Measurements from ENCODE around the gene ABLIM1.

The ABLIM1 gene

DNA sequence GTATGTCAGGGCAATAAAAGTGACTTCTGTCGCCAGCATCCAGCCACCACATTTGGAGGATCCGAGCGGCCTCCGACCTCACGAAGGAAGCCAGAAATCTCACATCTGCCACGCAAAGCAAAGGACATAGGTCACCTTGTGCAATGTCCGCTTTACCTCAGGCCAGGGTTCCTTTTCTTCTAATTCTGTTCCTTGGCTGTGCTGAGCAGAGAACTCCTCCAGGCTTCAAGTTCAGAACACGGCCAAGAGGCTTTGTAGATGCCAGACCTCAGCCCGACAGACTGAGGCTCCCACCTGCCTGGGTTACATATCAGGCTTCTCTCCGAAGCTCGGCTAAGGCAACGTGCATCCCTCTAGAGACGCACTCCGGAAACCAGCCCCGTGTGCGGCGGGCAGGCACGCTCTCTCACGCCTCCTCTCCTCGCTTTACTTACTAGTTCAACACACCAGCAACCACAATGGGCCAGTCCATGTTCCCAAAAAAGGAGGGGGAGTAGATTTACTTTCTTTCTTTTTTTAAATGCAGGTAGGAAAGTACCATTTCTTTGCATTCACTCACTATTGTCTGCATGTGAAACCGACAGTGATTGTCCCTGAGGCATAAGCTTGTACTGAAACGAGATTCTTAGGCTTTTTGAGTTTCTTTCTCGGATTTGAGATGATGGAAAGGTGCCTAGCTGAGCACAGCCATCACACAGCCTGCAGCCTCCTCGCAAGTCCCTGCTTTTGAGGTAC lies 131.4 kb downstream of the ABLIM1 start (continued):
- TF ChIP-seq, protein P1, sequence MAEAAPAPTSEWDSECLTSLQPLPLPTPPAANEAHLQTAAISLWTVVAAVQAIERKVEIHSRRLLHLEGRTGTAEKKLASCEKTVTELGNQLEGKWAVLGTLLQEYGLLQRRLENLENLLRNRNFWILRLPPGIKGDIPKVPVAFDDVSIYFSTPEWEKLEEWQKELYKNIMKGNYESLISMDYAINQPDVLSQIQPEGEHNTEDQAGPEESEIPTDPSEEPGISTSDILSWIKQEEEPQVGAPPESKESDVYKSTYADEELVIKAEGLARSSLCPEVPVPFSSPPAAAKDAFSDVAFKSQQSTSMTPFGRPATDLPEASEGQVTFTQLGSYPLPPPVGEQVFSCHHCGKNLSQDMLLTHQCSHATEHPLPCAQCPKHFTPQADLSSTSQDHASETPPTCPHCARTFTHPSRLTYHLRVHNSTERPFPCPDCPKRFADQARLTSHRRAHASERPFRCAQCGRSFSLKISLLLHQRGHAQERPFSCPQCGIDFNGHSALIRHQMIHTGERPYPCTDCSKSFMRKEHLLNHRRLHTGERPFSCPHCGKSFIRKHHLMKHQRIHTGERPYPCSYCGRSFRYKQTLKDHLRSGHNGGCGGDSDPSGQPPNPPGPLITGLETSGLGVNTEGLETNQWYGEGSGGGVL (tag by site-specific recombination; IDR thresholded peaks at IDR 0.05): no peak
- TF ChIP-seq, protein P2, sequence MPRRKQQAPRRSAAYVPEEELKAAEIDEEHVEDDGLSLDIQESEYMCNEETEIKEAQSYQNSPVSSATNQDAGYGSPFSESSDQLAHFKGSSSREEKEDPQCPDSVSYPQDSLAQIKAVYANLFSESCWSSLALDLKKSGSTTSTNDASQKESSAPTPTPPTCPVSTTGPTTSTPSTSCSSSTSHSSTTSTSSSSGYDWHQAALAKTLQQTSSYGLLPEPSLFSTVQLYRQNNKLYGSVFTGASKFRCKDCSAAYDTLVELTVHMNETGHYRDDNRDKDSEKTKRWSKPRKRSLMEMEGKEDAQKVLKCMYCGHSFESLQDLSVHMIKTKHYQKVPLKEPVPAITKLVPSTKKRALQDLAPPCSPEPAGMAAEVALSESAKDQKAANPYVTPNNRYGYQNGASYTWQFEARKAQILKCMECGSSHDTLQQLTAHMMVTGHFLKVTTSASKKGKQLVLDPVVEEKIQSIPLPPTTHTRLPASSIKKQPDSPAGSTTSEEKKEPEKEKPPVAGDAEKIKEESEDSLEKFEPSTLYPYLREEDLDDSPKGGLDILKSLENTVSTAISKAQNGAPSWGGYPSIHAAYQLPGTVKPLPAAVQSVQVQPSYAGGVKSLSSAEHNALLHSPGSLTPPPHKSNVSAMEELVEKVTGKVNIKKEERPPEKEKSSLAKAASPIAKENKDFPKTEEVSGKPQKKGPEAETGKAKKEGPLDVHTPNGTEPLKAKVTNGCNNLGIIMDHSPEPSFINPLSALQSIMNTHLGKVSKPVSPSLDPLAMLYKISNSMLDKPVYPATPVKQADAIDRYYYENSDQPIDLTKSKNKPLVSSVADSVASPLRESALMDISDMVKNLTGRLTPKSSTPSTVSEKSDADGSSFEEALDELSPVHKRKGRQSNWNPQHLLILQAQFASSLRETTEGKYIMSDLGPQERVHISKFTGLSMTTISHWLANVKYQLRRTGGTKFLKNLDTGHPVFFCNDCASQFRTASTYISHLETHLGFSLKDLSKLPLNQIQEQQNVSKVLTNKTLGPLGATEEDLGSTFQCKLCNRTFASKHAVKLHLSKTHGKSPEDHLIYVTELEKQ (tag by site-specific recombination; IDR thresholded peaks at IDR 0.05; ENCODE audit: borderline replicate concordance): no peak
- no peak for TF ChIP-seq ZNF701 (tag by site-specific recombination; IDR thresholded peaks at IDR 0.05)
- TF ChIP-seq ZNF792 (tag by site-specific recombination; IDR thresholded peaks at IDR 0.05): no peak
- peak; percentile 36 for TF ChIP-seq MZF1 (tag by site-specific recombination; IDR thresholded peaks at IDR 0.05; ENCODE audit: borderline replicate concordance)
- TF ChIP-seq SCRT1 (tag by site-specific recombination; IDR thresholded peaks at IDR 0.05; ENCODE audit: borderline replicate concordance): no peak
- TF ChIP-seq ZNF660 (tag by site-specific recombination; IDR thresholded peaks at IDR 0.05): peak; percentile 78
- TF ChIP-seq TCF7L2 (IDR thresholded peaks at IDR 0.05; ENCODE audit: borderline replicate concordance, low read depth, low read length): no peak
- no peak for TF ChIP-seq GLIS2 (tag by site-specific recombination; IDR thresholded peaks at IDR 0.05)
- TF ChIP-seq GLI2 (tag by site-specific recombination; IDR thresholded peaks at IDR 0.05; ENCODE audit: borderline replicate concordance, low read depth): no peak
- TF ChIP-seq EGR2 (tag by site-specific recombination; IDR thresholded peaks at IDR 0.05; ENCODE audit: low read depth): no peak
- peak; percentile 94 for TF ChIP-seq TRIM28 (IDR thresholded peaks at IDR 0.05; ENCODE audit: borderline replicate concordance, low read length)
- TF ChIP-seq SP7 (tag by site-specific recombination; IDR thresholded peaks at IDR 0.05): peak; percentile 26
- TF ChIP-seq ZNF624 (tag by site-specific recombination; IDR thresholded peaks at IDR 0.05): no peak
- TF ChIP-seq, protein P3, sequence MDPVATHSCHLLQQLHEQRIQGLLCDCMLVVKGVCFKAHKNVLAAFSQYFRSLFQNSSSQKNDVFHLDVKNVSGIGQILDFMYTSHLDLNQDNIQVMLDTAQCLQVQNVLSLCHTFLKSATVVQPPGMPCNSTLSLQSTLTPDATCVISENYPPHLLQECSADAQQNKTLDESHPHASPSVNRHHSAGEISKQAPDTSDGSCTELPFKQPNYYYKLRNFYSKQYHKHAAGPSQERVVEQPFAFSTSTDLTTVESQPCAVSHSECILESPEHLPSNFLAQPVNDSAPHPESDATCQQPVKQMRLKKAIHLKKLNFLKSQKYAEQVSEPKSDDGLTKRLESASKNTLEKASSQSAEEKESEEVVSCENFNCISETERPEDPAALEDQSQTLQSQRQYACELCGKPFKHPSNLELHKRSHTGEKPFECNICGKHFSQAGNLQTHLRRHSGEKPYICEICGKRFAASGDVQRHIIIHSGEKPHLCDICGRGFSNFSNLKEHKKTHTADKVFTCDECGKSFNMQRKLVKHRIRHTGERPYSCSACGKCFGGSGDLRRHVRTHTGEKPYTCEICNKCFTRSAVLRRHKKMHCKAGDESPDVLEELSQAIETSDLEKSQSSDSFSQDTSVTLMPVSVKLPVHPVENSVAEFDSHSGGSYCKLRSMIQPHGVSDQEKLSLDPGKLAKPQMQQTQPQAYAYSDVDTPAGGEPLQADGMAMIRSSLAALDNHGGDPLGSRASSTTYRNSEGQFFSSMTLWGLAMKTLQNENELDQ (tag by site-specific recombination; IDR thresholded peaks at IDR 0.05; ENCODE audit: low read depth): no peak
- TF ChIP-seq ZBTB8A (tag by site-specific recombination; IDR thresholded peaks at IDR 0.05): peak; percentile 34; the same call in 1 of the 2 replicates
- peak; percentile 39 for TF ChIP-seq ZBTB20 (tag by site-specific recombination; IDR thresholded peaks at IDR 0.05)
- TF ChIP-seq KLF16 (tag by site-specific recombination; IDR thresholded peaks at IDR 0.05): no peak
- no peak for TF ChIP-seq ZNF175 (tag by site-specific recombination; IDR thresholded peaks at IDR 0.05)
- TF ChIP-seq, protein P4, sequence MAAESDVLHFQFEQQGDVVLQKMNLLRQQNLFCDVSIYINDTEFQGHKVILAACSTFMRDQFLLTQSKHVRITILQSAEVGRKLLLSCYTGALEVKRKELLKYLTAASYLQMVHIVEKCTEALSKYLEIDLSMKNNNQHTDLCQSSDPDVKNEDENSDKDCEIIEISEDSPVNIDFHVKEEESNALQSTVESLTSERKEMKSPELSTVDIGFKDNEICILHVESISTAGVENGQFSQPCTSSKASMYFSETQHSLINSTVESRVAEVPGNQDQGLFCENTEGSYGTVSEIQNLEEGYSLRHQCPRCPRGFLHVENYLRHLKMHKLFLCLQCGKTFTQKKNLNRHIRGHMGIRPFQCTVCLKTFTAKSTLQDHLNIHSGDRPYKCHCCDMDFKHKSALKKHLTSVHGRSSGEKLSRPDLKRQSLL (tag by site-specific recombination; IDR thresholded peaks at IDR 0.05): no peak
- TF ChIP-seq YY1 (tag by site-specific recombination; IDR thresholded peaks at IDR 0.05): no peak
- TF ChIP-seq ZNF548 (tag by site-specific recombination; IDR thresholded peaks at IDR 0.05): no peak
- no peak for TF ChIP-seq HOXC10 (CRISPR knock-in tag; IDR thresholded peaks at IDR 0.05)
- TF ChIP-seq ZFP69B (tag by site-specific recombination; IDR thresholded peaks at IDR 0.05): no peak
- TF ChIP-seq, protein P5, sequence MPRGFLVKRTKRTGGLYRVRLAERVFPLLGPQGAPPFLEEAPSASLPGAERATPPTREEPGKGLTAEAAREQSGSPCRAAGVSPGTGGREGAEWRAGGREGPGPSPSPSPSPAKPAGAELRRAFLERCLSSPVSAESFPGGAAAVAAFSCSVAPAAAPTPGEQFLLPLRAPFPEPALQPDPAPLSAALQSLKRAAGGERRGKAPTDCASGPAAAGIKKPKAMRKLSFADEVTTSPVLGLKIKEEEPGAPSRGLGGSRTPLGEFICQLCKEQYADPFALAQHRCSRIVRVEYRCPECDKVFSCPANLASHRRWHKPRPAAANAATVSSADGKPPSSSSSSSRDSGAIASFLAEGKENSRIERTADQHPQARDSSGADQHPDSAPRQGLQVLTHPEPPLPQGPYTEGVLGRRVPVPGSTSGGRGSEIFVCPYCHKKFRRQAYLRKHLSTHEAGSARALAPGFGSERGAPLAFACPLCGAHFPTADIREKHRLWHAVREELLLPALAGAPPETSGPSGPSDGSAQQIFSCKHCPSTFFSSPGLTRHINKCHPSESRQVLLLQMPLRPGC (tag by site-specific recombination; IDR thresholded peaks at IDR 0.05): no peak
- TF ChIP-seq ZNF549 (tag by site-specific recombination; IDR thresholded peaks at IDR 0.05): no peak
- TF ChIP-seq, protein P6, sequence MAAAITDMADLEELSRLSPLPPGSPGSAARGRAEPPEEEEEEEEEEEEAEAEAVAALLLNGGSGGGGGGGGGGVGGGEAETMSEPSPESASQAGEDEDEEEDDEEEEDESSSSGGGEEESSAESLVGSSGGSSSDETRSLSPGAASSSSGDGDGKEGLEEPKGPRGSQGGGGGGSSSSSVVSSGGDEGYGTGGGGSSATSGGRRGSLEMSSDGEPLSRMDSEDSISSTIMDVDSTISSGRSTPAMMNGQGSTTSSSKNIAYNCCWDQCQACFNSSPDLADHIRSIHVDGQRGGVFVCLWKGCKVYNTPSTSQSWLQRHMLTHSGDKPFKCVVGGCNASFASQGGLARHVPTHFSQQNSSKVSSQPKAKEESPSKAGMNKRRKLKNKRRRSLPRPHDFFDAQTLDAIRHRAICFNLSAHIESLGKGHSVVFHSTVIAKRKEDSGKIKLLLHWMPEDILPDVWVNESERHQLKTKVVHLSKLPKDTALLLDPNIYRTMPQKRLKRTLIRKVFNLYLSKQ (tag by site-specific recombination; IDR thresholded peaks at IDR 0.05; ENCODE audit: borderline replicate concordance): no peak
- TF ChIP-seq ZNF169 (tag by site-specific recombination; IDR thresholded peaks at IDR 0.05): no peak
- TF ChIP-seq ZNF664 (tag by site-specific recombination; IDR thresholded peaks at IDR 0.05): no peak
